Measurements from ENCODE around the gene BCKDHB. TPM values are rescaled to one million over a fixed set of nuclear protein-coding genes. Genes with fewer than 3 reads are reported as not detected.

The BCKDHB gene
- total and polyA plus RNA-seq, 2 donors (not counting 3 experiments of a cell fraction or from before 2014, with no cell fraction given), result 5.6 to 12.2 TPM

DNA sequence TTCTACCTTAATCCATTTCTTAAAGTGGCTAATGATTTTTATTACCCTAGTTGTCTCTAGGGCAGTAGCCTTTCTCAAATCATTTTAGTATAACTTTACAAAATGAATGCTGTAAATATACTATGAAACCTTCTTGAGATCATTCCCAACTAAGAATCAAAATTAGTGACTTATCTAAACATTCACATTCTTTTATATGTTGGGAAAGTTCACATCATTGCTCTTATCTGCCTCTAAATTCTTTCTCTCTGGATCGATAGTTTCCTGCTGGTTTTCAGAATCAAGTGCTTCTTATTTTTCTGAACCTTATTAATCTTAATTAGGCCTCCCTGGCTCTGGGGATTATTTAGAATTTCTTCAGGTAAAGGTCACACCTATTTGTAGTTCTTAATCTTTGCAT, 126.8 kb downstream of the BCKDHB start:
- Histone ChIP-seq H4K20me1 (replicated peaks; ENCODE audit: control insufficient read depth, extremely low read depth, insufficient read depth, low read length) (no peaks in the 10 kb centered on the region), H3K4me3 (replicated peaks in 1 of 3; ENCODE audit: insufficient read depth in 1 of 3, low read depth in 1 of 3, low read length in 3 of 3) (no peak overlapping the region), H3K79me2 (ENCODE audit: control insufficient read depth, insufficient read depth, low read length) (no peaks in the 10 kb centered on the region), H3K9me3 (replicated peaks; ENCODE audit: control insufficient read depth, insufficient read depth, low read length) (no peaks in the 10 kb centered on the region), H3K9me1 (replicated peaks; ENCODE audit: control insufficient read depth, extremely low read depth, insufficient read depth, low read length) (no peaks in the 10 kb centered on the region), H3K4me1 (ENCODE audit: control insufficient read depth, extremely low read depth, insufficient read depth, low read length) (no peaks in the 10 kb centered on the region), H3K27me3 (ENCODE audit: control insufficient read depth in 2 of 2, insufficient read depth in 2 of 2, low read length in 2 of 2) (no peaks in the 10 kb centered on the region), H3K9ac (replicated peaks; ENCODE audit: extremely low read depth, insufficient read depth, low read length) (no peak overlapping the region), H3K36me3 (ENCODE audit: control insufficient read depth in 2 of 2, extremely low read depth in 1 of 2, insufficient read depth in 2 of 2, low read length in 2 of 2) (no peaks in the 10 kb centered on the region), H2AFZ (ENCODE audit: low read depth, low read length) (no peak overlapping the region), H3K4me2 (ENCODE audit: insufficient read depth, low read length) (no peak overlapping the region), H3K27ac (ENCODE audit: insufficient read depth, low read depth, low read length) (no peak overlapping the region)
- DNase-seq (ENCODE audit: low read depth, low spot score) (no peak), FAIRE-seq (no peak)
- dilution Hi-C loops (cut with MboI; ENCODE audit: extremely low pct_ligation_motif_present, low sequenced_read_pairs) (no loop called here), intact Hi-C loops (cut with micrococcal nuclease) (no loop called here)
- TF ChIP-seq, protein P1, sequence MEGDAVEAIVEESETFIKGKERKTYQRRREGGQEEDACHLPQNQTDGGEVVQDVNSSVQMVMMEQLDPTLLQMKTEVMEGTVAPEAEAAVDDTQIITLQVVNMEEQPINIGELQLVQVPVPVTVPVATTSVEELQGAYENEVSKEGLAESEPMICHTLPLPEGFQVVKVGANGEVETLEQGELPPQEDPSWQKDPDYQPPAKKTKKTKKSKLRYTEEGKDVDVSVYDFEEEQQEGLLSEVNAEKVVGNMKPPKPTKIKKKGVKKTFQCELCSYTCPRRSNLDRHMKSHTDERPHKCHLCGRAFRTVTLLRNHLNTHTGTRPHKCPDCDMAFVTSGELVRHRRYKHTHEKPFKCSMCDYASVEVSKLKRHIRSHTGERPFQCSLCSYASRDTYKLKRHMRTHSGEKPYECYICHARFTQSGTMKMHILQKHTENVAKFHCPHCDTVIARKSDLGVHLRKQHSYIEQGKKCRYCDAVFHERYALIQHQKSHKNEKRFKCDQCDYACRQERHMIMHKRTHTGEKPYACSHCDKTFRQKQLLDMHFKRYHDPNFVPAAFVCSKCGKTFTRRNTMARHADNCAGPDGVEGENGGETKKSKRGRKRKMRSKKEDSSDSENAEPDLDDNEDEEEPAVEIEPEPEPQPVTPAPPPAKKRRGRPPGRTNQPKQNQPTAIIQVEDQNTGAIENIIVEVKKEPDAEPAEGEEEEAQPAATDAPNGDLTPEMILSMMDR (IDR thresholded peaks at IDR 0.05; ENCODE audit: extremely low read depth in 1 of 2, insufficient read depth in 1 of 2, low read depth in 1 of 2, low read length in 2 of 2), result no peak
- TF ChIP-seq, protein P2, sequence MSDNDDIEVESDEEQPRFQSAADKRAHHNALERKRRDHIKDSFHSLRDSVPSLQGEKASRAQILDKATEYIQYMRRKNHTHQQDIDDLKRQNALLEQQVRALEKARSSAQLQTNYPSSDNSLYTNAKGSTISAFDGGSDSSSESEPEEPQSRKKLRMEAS (IDR thresholded peaks at IDR 0.05; ENCODE audit: insufficient read depth, insufficient read length), result no peak
- TF ChIP-seq FOS (IDR thresholded peaks at IDR 0.05; ENCODE audit: borderline replicate concordance, insufficient read depth, low read length) (no peak), EZH2 (IDR thresholded peaks at IDR 0.05; ENCODE audit: borderline replicate concordance, low read depth, low read length, severe bottlenecking) (no peak), MYC (IDR thresholded peaks at IDR 0.05; ENCODE audit: low read depth, low read length) (no peak), JUN (IDR thresholded peaks at IDR 0.05; ENCODE audit: borderline replicate concordance, insufficient read depth, insufficient read length, low read depth) (no peak), POLR2AphosphoS5 (IDR thresholded peaks at IDR 0.05; ENCODE audit: insufficient read depth, low read depth, low read length) (no peak), POLR2A (IDR thresholded peaks at IDR 0.05; ENCODE audit: low read depth, low read length) (no peak), GATA2 (IDR thresholded peaks at IDR 0.05; ENCODE audit: insufficient read depth, insufficient read length, low read depth, low read length) (no peak)
- ChIA-PET POLR2A (no interaction called here), CTCF (interaction anchor here (1.3 kb wide), 1 partner anchor 19 kb away, joined by 3 read pairs; no protein-coding TSS in a partner anchor)
- BruUV-seq (replicated peaks), result no TSS peak

Measured in endothelial cell of umbilical vein (primary cell).